ENCODE data around the gene AOC1. TPM values are rescaled to one million over a fixed set of nuclear protein-coding genes. Genes with fewer than 3 reads are reported as not detected.

The AOC1 gene
- total RNA-seq, 2 experiments from 2014 or later = not detected

DNA sequence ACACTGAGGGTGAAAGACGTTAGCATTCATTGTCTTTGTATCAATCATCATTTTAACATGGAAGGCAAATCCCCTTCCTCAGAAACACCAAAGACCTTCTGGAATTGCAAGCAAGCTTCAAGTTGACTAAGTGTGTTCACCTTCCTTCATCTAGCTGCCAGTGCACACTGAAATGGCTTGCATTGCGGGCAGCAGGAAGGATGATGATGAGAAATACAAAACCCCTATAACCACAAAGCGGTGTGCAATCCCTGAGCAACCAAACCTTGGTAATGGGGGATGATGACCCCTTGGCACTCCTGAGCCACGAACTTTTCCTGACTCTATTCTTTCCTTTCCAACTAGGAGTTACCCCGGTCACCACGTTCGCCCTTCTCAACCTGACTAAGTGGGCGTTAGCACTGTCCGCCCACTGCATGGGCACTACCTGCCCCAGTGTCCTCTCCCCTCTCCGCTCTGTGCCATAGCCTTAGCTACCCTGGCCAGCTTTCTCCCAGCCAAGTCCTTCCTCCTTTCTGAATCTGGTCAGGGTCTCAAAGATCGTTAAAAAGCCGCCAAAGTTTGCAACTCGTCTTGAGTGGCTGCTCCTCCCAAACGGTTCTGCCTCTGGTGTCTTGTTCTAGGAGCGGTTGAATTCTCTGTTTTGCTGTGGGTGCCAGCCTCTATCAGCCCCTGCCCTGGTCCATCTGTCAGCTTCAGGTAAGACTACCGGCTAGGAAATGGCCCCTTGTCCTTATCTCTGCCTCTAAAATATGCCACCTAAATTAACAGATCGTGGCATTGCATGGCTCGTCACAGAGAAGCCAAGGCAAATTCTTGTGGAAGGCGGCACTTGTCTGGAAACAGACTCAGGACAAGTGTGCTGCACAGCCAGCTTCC lies 586 bp upstream of the AOC1 start:
- H3K27me3 Mint-ChIP-seq = peaks cover 48% of the 10 kb centered on the region
- no peak for TF ChIP-seq CTCF (IDR thresholded peaks at IDR 0.05)

GRCh38 chr7:150854066-150855000 lies 2.0 kb downstream of the AOC1 start:
- Histone ChIP-seq H3K27ac (ENCODE audit: low read depth in 1 of 2, low read length in 2 of 2) (no peak overlapping the region), H3K9me3 (ENCODE audit: control insufficient read depth in 1 of 2, insufficient read depth in 1 of 2, low read length in 2 of 2) (no peaks in the 10 kb centered on the region), H3K27me3 (ENCODE audit: control insufficient read depth in 1 of 2, insufficient read depth in 2 of 2, low read length in 2 of 2) (peaks cover 11 to 12% of the 10 kb centered on the region in 2 experiments), H3K4me3 (ENCODE audit: low read length) (no peak overlapping the region), H3K36me3 (ENCODE audit: insufficient read depth, low read length) (no peaks in the 10 kb centered on the region), H3K4me1 (ENCODE audit: insufficient read depth, low read length) (peaks cover 2% of the 10 kb centered on the region)
- H3K27me3 Mint-ChIP-seq = peaks cover 43% of the 10 kb centered on the region
- ChIA-PET POLR2A (no interaction called here), CTCF (no interaction called here)
- ATAC-seq (ENCODE audit: poor library complexity) = no peak
- H3K36me3 Mint-ChIP-seq (ENCODE audit: low read depth) = no peaks in the 10 kb centered on the region
- no peak overlapping the region for H3K4me3 Mint-ChIP-seq
- intact Hi-C loops (cut with DNase I, micrococcal nuclease) = no loop called here
- no peaks in the 10 kb centered on the region for H3K4me1 Mint-ChIP-seq (ENCODE audit: low read depth)
- no peaks in the 10 kb centered on the region for H3K9me3 Mint-ChIP-seq
- TF ChIP-seq CTCF (IDR thresholded peaks at IDR 0.05) = no peak
- H3K27ac Mint-ChIP-seq = no peak overlapping the region
- DNase-seq = no peak

More for the DNA sequence above, 586 bp upstream of the AOC1 start:
- CTCF ChIA-PET = no interaction called here
- Mint-ChIP-seq H3K27ac (no peak overlapping the region), H3K4me1 (ENCODE audit: low read depth) (no peaks in the 10 kb centered on the region), H3K4me3 (no peak overlapping the region), H3K36me3 (ENCODE audit: low read depth) (no peaks in the 10 kb centered on the region), H3K9me3 (no peaks in the 10 kb centered on the region)
- Histone ChIP-seq H3K27ac (ENCODE audit: low read depth in 1 of 2, low read length in 2 of 2) (no peak overlapping the region), H3K4me1 (ENCODE audit: insufficient read depth, low read length) (peaks cover 2% of the 10 kb centered on the region), H3K9me3 (ENCODE audit: control insufficient read depth in 1 of 2, insufficient read depth in 1 of 2, low read length in 2 of 2) (no peaks in the 10 kb centered on the region), H3K36me3 (ENCODE audit: insufficient read depth, low read length) (no peaks in the 10 kb centered on the region), H3K4me3 (ENCODE audit: low read length) (no peak overlapping the region), H3K27me3 (ENCODE audit: control insufficient read depth in 1 of 2, insufficient read depth in 2 of 2, low read length in 2 of 2) (peaks cover 11 to 12% of the 10 kb centered on the region in 2 experiments)
- DNase-seq (no peak), ATAC-seq (ENCODE audit: poor library complexity) (no peak)
- POLR2A ChIA-PET = no interaction called here
- intact Hi-C loops (cut with DNase I, micrococcal nuclease) = no loop called here

GRCh38 chr7:150855046-150855445 lies 2.7 kb downstream of the AOC1 start:
- peaks cover 11 to 12% of the 10 kb centered on the region in 2 experiments for H3K27me3 ChIP-seq (ENCODE audit: control insufficient read depth in 1 of 2, insufficient read depth in 2 of 2, low read length in 2 of 2)
- no peak overlapping the region for H3K27ac Mint-ChIP-seq
- ChIA-PET CTCF (no interaction called here), POLR2A (no interaction called here)
- H3K4me1 ChIP-seq (ENCODE audit: insufficient read depth, low read length) = peaks cover 2% of the 10 kb centered on the region
- no peak for TF ChIP-seq CTCF (IDR thresholded peaks at IDR 0.05)
- H3K4me3 Mint-ChIP-seq = no peak overlapping the region
- H3K36me3 ChIP-seq (ENCODE audit: insufficient read depth, low read length) = no peaks in the 10 kb centered on the region
- no peak overlapping the region for H3K4me3 ChIP-seq (ENCODE audit: low read length)
- intact Hi-C loops (cut with DNase I, micrococcal nuclease) = no loop called here
- H3K9me3 Mint-ChIP-seq = no peaks in the 10 kb centered on the region
- peaks cover 36% of the 10 kb centered on the region for H3K27me3 Mint-ChIP-seq
- no peaks in the 10 kb centered on the region for H3K36me3 Mint-ChIP-seq (ENCODE audit: low read depth)
- H3K4me1 Mint-ChIP-seq (ENCODE audit: low read depth) = no peaks in the 10 kb centered on the region
- H3K9me3 ChIP-seq (ENCODE audit: control insufficient read depth in 1 of 2, insufficient read depth in 1 of 2, low read length in 2 of 2) = no peaks in the 10 kb centered on the region
- DNase-seq (no peak), ATAC-seq (ENCODE audit: poor library complexity) (no peak)
- no peak overlapping the region for H3K27ac ChIP-seq (ENCODE audit: low read depth in 1 of 2, low read length in 2 of 2)
